ENCODE data around the gene RIPOR3. TPM values are rescaled to one million over a fixed set of nuclear protein-coding genes. Genes with fewer than 3 reads are reported as not detected.

Gene RIPOR3
- polyA plus RNA-seq, 2 of the 4 experiments (the other 2 are of a cell fraction), result 0.03 to 0.06 TPM

GRCh38 chr20:50635676-50636600 is 55.4 kb downstream of the RIPOR3 start:
- TF ChIP-seq RAD21 (conservative IDR thresholded peaks at IDR 0.05 in 1 of 2, IDR thresholded peaks at IDR 0.05 in 1 of 2) (peak; percentile 56 to 74), CHD2 (IDR thresholded peaks at IDR 0.05; ENCODE audit: low read length, partially characterized antibody) (no peak), FOXS1 (CRISPR knock-in tag; IDR thresholded peaks at IDR 0.05) (no peak), REST (IDR thresholded peaks at IDR 0.05) (no peak), JUN (IDR thresholded peaks at IDR 0.05) (peak in 1 of 2 experiments; percentile 51; a peak in 1 of 5 replicates), MAX (IDR thresholded peaks at IDR 0.05) (peak; percentile 57), RFX5 (IDR thresholded peaks at IDR 0.05) (no peak), HOXB13 (CRISPR knock-in tag; IDR thresholded peaks at IDR 0.05; ENCODE audit: low read depth) (no peak), SMC3 (IDR thresholded peaks at IDR 0.05) (peak; percentile 73), HDAC2 (IDR thresholded peaks at IDR 0.05) (no peak), RARB (CRISPR knock-in tag; IDR thresholded peaks at IDR 0.05) (no peak), CTCF (IDR thresholded peaks at IDR 0.05) (peak; percentile 97)
- DNase-seq (ENCODE audit: low read depth in 1 of 2, low spot score in 1 of 2) (peak; percentile 84 to 85), ATAC-seq (peak; percentile 64 to 76), FAIRE-seq (no peak)
- CTCF ChIA-PET, result interaction anchor here (0.7 to 19.2 kb wide), 39 partner anchors 11 to 450 kb away, joined by 3 to 347 read pairs (median 5); partner anchors contain the start of genes BCAS4 and CEBPB
- 5% methylated on average over 19 of the region's 21 CpGs for WGBS (ENCODE audit: missing lambda C conversion rate)
- POLR2A ChIA-PET, result interaction anchor here (1.1 to 1.2 kb wide), 3 partner anchors 9 to 92 kb away, joined by 3 to 4 read pairs (median 3); no protein-coding TSS in a partner anchor
- H3K4me3 ChIP-seq, result peak overlapping the region; percentile 37
- peak overlapping the region; percentile 67 to 95 for H3K27ac ChIP-seq
- peak overlapping the region; percentile 76 for H3K4me2 ChIP-seq
- peaks cover 36% of the 10 kb centered on the region for H3K4me1 ChIP-seq
- H3K9me3 ChIP-seq, result no peaks in the 10 kb centered on the region

DNA sequence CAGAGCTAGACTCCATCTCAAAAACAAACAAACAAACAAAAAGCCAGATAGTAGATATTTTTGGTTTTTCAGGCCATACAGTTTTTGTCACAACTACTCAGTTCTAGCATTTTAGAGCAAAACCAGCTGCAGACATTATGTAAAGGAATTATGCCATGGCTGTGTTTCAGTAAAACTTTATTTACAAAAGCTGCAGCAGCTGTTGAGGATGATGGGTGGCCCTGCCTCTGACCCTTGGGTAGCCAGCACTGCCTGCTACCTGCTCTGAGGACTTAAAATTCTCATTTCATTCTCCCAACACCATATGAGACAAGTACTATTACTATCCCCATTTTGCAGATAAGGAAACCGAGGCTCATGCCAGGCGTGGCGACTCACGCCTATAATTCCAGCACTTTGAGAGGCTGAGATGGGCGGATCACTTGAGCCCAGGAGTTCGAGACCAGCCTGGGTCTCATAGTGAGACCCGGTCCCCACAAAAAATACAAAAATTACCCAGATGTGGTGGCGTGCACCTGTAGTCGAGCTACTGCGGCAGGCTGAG is 56.3 kb downstream of the RIPOR3 start:
- DNase-seq (ENCODE audit: low read depth in 1 of 2, low spot score in 1 of 2) (no peak), FAIRE-seq (no peak), ATAC-seq (no peak)
- Histone ChIP-seq H3K4me1 (peaks cover 37% of the 10 kb centered on the region), H3K4me3 (peak overlapping the region; percentile 37; the same call in 2 of the 3 replicates), H3K9me3 (no peaks in the 10 kb centered on the region), H3K4me2 (peak overlapping the region; percentile 76), H3K27ac (peak overlapping the region; percentile 67 to 95; a peak in 5 of 6 replicates)
- TF ChIP-seq HDAC2 (IDR thresholded peaks at IDR 0.05), result 0 out of 2 replicates have a peak, but pooled peaks have one; percentile 61
- no peak for TF ChIP-seq NR3C1 (IDR thresholded peaks at IDR 0.05)
- TF ChIP-seq KDM1A (IDR thresholded peaks at IDR 0.05; ENCODE audit: low read depth), result peak; percentile 84; the same call in 1 of the 2 replicates
- TF ChIP-seq CHD4 (IDR thresholded peaks at IDR 0.05; ENCODE audit: borderline replicate concordance), result peak; percentile 36; the same call in 1 of the 2 replicates
- WGBS (ENCODE audit: missing lambda C conversion rate), result 82% methylated on average over 10 of the region's 10 CpGs
- POLR2A ChIA-PET, result interaction anchor here (1.1 to 1.2 kb wide), 3 partner anchors 9 to 93 kb away, joined by 3 to 4 read pairs (median 3); no protein-coding TSS in a partner anchor
- CTCF ChIA-PET, result interaction anchor here (0.7 to 19.2 kb wide), 34 partner anchors 10 to 449 kb away, joined by 3 to 347 read pairs (median 6); partner anchors contain the start of gene BCAS4
